HCEC 1CT (cell line): Measurements from ENCODE around the gene DCHS2.

Experiments used
- DNase-seq: peaks from one replicate; pipeline ENCODE4 v3.0.0-alpha.2; 2017

The DCHS2 gene

GRCh38 chr4:154487145-154487544, 4.5 kb downstream of the DCHS2 start:
- no peak for DNase-seq

DNA sequence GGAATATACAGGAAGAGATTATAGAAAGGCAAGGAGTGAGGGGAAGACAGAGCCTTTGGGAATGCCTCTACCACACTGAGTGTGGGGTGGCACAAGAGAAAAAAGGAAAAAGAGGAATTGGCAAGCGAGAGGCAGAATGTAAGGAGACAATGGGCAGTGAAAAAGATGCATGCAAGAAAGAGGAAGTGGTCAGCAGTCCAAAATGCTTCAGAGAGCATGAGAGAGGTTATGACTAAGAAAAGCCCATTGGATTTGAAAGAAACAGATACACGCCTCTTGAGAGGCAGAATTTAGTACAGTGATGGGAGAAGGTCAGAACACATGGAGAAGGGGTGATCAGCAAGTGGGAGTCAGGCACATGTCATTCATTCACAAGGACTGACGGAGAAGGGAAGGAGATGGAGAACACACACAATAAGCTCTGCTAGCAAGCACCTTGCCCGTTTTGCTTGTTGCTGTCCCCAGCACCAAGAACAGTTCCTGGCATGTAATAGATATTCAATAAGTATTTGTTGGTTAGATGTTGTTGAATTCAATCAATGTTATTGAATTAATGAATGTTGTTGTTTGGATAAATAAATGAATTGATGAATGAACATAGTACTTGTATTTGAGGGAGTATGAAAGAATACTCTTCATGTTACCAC, 6.3 kb downstream of the DCHS2 start:
- no peak for DNase-seq

DNA sequence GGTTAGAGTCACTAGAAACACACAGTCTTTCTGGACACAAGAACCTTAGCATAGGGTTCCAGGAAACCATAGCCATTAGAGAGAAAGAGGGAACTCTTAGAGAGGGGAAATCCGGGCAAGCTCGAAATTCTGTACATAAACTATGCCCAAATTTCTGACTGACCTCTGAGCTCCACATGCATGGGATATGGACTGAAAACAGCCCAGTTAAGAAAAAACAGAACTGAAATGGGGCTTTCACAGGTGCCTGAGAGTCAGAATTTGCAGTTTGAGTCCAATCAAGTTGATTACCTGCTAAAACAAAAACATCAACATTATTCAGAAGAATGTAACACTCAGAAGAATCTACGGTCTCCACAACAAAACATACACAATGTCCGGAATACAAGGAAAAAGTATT, 13.1 kb downstream of the DCHS2 start:
- no peak for DNase-seq

DNA sequence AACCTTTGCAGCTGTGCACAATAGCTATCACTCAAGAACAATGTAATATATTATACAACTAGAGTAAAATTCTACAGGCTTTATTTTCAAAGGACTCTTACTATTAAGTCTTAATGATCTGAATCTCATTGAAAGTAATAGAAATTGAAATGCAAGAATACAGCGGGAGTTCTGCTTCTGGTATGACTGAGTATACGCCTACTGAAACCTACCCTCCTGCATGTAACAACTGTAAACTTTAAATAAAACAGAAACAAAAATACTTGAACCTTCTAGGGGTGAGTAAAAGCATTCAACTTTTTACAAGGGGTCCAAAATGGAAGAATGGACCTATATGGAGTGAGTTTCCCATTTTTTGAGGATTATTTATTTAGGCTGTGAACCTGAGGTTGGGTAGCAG, 13.5 kb downstream of the DCHS2 start:
- no peak for DNase-seq

GRCh38 chr4:154476232-154476631, 15.4 kb downstream of the DCHS2 start:
- no peak for DNase-seq

- no peak for DNase-seq
Measured at GRCh38 chr4:154475820-154476219, 15.8 kb downstream of the DCHS2 start.

GRCh38 chr4:154473497-154473896, 18.1 kb downstream of the DCHS2 start:
- DNase-seq, result no peak

DNA sequence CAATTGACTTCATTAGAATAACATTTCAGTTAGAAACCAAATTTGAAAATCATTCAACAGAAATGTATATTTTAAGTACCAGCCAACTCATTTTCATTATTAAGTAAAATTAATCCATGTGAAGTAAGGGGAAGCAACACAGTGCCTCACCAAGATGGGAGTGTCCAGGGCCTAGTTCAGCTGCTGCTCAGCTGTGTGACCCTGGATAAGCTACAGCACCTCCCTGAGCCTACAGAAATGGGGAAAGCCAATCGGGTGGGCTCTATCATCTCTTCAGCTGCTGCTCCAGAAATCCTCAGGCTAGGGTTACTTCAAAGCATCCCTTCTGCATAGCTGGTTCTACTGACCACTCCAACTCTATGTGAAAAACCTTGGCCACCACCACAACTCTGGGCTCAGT, 18.7 kb downstream of the DCHS2 start:
- DNase-seq, result no peak

- no peak for DNase-seq
Measured at GRCh38 chr4:154471526-154472331, 19.9 kb downstream of the DCHS2 start.

GRCh38 chr4:154471032-154471431, 20.6 kb downstream of the DCHS2 start:
- DNase-seq, result no peak

DNA sequence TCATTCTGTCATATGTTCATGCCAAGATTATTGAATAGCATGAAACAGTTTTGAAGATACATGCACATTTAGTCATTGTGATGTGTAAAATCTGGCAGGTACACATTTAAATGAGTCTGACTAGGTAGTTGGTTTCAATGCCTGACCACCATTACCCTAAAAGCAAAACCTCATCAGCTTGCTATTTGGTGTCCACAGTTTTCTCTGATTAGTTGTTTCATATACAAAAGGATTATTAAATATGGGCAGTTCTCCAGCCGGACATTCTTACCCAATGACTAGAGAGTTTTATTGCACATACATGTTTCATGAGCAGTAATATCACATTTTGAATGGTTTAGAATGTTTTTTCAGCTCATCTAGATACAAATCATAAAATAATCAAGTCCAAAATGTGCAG, 23.7 kb downstream of the DCHS2 start:
- peak; percentile 25 for DNase-seq

GRCh38 chr4:154466336-154466735, 25.3 kb downstream of the DCHS2 start:
- DNase-seq, result no peak

GRCh38 chr4:154465085-154465484, 26.5 kb downstream of the DCHS2 start:
- DNase-seq, result no peak

DNA sequence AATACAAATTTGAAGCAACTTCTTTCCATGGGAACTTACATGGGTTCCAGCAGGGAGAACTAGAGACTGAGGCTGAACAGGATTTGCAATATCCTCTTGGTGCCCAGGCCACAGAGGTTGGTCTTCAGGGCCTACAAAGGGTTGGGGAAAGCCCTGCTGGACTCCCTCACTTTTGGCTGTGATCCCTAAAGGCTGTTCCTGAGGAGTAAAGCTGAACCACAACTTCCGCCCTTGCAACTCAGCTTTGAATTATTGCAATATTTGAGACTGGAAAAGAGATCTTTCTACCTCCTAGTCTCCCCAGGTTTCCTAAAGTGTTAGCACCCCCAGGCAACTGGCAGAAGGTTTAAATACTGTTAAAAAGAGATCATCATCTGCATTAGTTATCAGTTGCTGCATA, 26.9 kb downstream of the DCHS2 start:
- DNase-seq, result no peak

GRCh38 chr4:154462081-154462810, 29.4 kb downstream of the DCHS2 start:
- no peak for DNase-seq

DNA sequence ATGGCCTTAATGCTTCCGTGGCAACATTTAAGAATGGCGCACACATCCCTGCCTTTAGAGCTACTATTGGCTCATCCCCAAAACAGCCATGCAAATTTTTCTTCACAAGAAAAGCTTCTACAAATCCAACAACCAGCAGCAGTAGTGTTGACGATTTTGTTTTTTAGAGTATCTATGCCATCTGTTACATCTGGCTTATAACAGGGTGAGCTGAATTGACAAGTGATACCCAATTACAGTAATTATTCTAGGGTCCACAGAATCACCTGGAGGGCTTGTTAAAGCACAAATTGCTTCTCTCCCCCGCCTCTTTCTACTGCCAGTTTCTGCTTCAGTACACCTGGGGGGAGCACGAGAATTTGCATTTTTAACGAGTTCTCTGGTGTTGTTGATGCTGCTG, 34.1 kb downstream of the DCHS2 start:
- DNase-seq, result no peak

DNA sequence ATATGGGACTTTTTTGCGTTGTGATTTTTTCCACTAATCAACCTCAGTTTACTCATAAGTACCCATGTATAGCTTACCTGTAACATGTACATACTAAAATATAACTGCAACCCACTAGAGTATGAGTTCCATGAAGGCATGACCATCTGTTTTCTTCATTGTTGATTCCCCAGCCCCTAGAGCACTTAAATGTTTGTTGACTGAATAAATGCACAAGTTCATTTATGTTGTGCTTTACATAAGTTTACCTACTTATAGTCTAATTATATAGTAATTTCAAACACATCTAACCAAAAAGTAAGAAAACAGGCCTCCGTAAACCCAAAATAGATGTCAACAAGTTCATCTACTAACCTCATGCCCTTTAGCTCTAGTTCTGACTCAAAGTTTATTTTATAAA, 34.7 kb downstream of the DCHS2 start:
- DNase-seq, result no peak

GRCh38 chr4:154456240-154456639, 35.4 kb downstream of the DCHS2 start:
- DNase-seq, result no peak

GRCh38 chr4:154455111-154455510, 36.5 kb downstream of the DCHS2 start:
- DNase-seq, result no peak

DNA sequence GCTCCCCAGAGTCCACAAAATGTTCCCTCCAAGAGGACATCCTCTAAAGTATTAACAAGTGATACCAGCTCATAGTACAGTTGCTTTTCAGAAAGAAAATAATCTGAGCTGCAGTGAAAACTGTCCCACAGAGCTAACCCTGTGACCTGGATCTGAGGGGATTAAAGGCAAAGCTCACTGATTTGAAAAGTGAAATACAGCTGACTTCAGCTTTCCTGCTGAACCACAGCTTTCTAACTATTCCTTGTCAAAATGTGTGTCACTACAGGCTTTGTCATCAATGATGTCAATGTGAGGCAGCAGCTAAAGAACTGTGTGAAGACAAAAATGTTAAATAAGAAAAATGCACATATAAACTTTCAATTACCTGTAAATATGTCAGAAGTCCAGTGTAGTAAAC, 36.9 kb downstream of the DCHS2 start:
- no peak for DNase-seq

DNA sequence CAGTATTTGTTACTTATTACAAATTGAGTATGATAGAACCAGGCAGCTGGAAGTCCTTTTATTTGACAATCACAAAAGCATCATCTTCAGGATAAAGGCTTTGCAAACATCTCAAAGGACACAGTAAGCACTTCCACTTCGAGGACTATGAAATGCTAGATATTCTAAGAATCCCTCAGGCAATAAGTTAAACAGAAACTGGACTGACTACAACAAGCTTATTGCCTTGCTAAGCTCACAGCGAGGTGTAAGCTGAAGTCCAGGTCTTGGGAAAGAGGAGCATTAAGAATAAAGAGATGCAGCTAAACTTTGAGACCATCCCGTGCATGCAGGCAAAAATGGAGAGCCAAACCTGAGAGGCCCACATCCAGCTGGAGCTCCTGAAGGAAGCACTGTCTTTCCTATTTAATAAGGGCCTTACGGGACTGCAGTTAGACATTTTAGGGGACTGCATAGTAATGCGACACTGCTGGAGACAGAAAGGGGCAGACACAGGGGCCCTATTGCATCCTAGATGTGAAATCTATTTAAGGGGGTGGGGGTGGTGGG, 38.7 kb downstream of the DCHS2 start:
- no peak for DNase-seq

- DNase-seq, result no peak
Measured at GRCh38 chr4:154450966-154451365, 40.6 kb downstream of the DCHS2 start.

- DNase-seq, result no peak
Measured at GRCh38 chr4:154444958-154445357, 46.6 kb downstream of the DCHS2 start.

GRCh38 chr4:154441982-154442381, 49.6 kb downstream of the DCHS2 start:
- DNase-seq, result no peak
